Left lung (tissue), 10 donors: ENCODE data around the gene RASL12. TPM values are rescaled to one million over a fixed set of nuclear protein-coding genes. Genes with fewer than 3 reads are reported as not detected.
"Not testable (repeated sequence)": the region's sequence is repeated elsewhere in the genome, so short reads cannot be mapped to it uniquely, and the experiment has no call there.

Experiments
- ATAC-seq: fragments of 200-7000 bp; cut with Tn5 transposase; one replicate; pipeline ENCODE4 v1.9.1; 2020; ENCODE audit warnings: moderate library complexity
- DNase-seq, 4 donors: peaks; one replicate each; pipeline ENCODE4 v3.0.0-alpha.2; 2013 to 2020
- H3K27ac ChIP-seq, 2 donors: fragments of 200-600 bp; sonication (generic) in 1 of 2; one replicate each; pipeline versions ENCODE4 v1.5.0 to v1.8.0; 2020 to 2021
- H3K27me3 ChIP-seq, 2 donors: fragments of 200-600 bp; sonication (generic) in 1 of 2; one replicate each; pipeline versions ENCODE4 v1.5.0 to v1.8.0; 2020 to 2021
- H3K36me3 ChIP-seq, 2 donors: fragments of 200-600 bp; sonication (generic) in 1 of 2; one replicate each; pipeline versions ENCODE4 v1.5.0 to v1.8.0; 2020 to 2021
- H3K4me1 ChIP-seq, 2 donors: fragments of 200-600 bp; one replicate each; pipeline ENCODE4 v1.8.0; 2021
- H3K4me3 ChIP-seq, 2 donors: fragments of 200-600 bp; sonication (generic) in 1 of 2; one replicate each; pipeline versions ENCODE4 v1.5.0 to v1.8.0; 2020 to 2021; ENCODE audit warnings: mild to moderate bottlenecking in 1 of 2
- H3K9me3 ChIP-seq, 2 donors: fragments of 200-600 bp; sonication (generic) in 1 of 2; one replicate each; pipeline versions ENCODE4 v1.5.0 to v1.8.0; 2020 to 2021
- intact Hi-C, 2 donors: fragments of 100-400 bp; cut with DNase I; formaldehyde crosslinking; loops; one replicate each; pipeline versions ENCODE4 v1.11.2 to v1.14.2; 2022
- polyA plus RNA-seq, 6 donors: library from polyadenylated mRNA; unstranded; fragments of 120-200 nt; gene quantifications; one replicate each; pipeline ENCODE4 v1.2.1, GENCODE V29; 2013; ENCODE audit not compliant: insufficient read length in 6 of 6
- total RNA-seq, 2 donors: library from RNA; stranded (reverse); fragmentation: NEBNext Ultra II Directional; extraction: Animal tissue kit (Norgen Biotek cat#: 25700); gene quantifications; one replicate each; pipeline ENCODE4 v1.2.1, GENCODE V29; 2021
- TF ChIP-seq, protein P1 (sequence below), 2 donors: fragments of 200-600 bp; sonication (generic) in 1 of 2; IDR thresholded peaks; one replicate each; pipeline versions ENCODE4 v1.5.0 to v1.8.0; 2021; ENCODE audit warnings: antibody characterized with exemption in 2 of 2
- donor health status: DM: no; HTN: yes; CAD: no.
- donor health status: DM: no; HTN: no; CAD: no.

Gene RASL12
- total and polyA plus RNA-seq, 8 donors: 23.8 to 127 (median 105) TPM

DNA sequence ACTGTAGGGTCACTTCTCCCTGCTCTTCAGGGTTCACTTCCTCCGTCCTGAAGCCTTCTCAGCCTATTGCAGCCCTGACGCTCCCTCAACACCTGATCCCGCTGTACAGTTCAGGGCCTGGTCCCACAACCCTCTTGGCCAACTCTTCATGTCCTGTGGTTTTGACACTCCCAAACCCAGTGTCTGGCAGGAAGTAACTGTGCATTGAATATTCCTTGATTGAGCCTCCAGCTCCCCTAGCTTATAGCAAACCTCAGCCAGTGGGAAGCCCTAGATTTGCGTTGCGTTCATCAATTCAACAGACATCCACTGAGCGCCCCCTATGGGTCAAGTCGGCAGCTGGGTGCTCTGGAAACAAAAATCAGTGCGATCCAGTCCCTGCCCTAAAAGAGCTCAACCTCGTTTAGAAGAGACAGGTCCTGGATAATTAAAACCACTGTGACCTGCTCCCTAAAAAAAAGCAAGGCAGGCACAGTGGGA, 33.7 kb upstream of the RASL12 start:
- ATAC-seq: peak; percentile 91
- TF ChIP-seq, protein P1, sequence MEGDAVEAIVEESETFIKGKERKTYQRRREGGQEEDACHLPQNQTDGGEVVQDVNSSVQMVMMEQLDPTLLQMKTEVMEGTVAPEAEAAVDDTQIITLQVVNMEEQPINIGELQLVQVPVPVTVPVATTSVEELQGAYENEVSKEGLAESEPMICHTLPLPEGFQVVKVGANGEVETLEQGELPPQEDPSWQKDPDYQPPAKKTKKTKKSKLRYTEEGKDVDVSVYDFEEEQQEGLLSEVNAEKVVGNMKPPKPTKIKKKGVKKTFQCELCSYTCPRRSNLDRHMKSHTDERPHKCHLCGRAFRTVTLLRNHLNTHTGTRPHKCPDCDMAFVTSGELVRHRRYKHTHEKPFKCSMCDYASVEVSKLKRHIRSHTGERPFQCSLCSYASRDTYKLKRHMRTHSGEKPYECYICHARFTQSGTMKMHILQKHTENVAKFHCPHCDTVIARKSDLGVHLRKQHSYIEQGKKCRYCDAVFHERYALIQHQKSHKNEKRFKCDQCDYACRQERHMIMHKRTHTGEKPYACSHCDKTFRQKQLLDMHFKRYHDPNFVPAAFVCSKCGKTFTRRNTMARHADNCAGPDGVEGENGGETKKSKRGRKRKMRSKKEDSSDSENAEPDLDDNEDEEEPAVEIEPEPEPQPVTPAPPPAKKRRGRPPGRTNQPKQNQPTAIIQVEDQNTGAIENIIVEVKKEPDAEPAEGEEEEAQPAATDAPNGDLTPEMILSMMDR (IDR thresholded peaks at IDR 0.05): peak; percentile 68 to 79
- Histone ChIP-seq H3K27me3 (no peaks in the 10 kb centered on the region), H3K36me3 (peaks cover 3 to 82% of the 10 kb centered on the region in 2 donors), H3K27ac (no peak overlapping the region), H3K4me3 (no peak overlapping the region), H3K4me1 (no peaks in the 10 kb centered on the region), H3K9me3 (no peaks in the 10 kb centered on the region)
- intact Hi-C loops: no loop called here
- peak in 3 of 4 donors; percentile 63 to 88 (median 74) for DNase-seq

DNA sequence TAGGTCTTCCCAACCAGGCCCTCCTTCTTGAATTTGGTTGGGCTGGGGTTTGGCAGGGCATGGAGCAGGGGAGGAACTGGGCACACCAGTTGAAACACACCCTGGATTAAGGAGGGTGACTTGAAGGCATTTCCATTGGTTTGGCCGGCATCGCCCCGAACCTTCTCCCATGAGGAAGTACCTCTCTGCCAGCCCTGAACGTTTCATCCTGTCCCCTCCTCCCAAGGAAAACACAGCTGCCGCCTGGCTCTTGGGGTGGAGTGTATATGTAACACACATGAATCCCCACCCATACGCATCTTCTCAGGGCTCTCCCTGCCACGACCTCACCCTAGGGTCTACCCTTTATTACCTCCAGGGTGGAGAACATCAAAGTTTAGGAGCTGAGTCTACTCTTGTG, 32.7 kb upstream of the RASL12 start:
- no peak for ATAC-seq
- no peak for DNase-seq
- H3K4me3 ChIP-seq: no peak overlapping the region
- no peaks in the 10 kb centered on the region for H3K27me3 ChIP-seq
- TF ChIP-seq, protein P1 (IDR thresholded peaks at IDR 0.05): no peak
- H3K4me1 ChIP-seq: no peaks in the 10 kb centered on the region
- intact Hi-C loops: no loop called here
- H3K9me3 ChIP-seq: no peaks in the 10 kb centered on the region
- peaks cover 3 to 73% of the 10 kb centered on the region in 2 donors for H3K36me3 ChIP-seq
- H3K27ac ChIP-seq: no peak overlapping the region

DNA sequence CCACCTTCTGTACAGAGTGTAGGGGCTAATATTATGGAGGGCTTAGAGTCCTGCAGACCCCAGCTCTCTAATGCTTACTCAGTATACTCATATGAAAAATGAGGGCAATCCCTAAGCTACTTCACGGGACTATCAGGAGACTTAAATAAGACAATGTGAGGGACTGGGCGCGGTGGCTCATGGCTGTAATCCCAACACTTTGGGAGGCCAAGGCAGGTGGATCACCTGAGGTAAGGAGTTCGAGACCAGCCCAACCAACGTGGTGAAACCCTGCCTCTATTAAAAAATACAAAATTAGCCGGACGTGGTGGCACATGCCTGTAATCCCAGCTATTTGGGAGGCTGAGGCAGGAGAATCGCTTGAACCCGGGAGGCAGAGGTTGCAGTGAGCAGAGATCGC, 32.0 kb upstream of the RASL12 start:
- not testable (repeated sequence) for H3K27ac ChIP-seq, H3K27me3 ChIP-seq, H3K9me3 ChIP-seq, H3K4me3 ChIP-seq, ATAC-seq, DNase-seq, H3K4me1 ChIP-seq
- peaks cover 3 to 67% of the 10 kb centered on the region in 2 donors for H3K36me3 ChIP-seq
- intact Hi-C loops: loop anchor here in 1 of 2 donors (10.0 kb wide), 1 partner anchor 65 kb away; no protein-coding TSS in a partner anchor

DNA sequence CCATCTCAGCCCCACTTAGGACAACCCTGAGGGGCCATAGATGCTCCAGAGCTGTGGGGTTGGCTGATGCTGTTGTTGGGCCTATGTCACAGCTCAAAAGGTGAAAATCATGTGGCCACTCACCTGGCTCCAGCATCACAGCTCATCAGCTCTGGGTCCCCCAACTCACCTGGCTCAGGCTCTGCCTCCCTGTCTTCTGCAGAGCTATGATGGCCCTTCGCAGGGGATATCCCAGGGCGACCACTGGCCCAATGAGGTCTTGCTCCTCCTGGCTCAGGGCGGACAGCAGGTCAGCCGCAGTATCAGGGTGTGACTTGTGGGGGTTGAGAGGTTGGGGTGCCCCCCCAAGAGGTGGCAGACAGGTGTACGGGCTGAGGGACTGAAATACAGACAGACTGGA, 31.5 kb upstream of the RASL12 start:
- Histone ChIP-seq H3K36me3 (peaks cover 3 to 62% of the 10 kb centered on the region in 2 donors), H3K27me3 (no peaks in the 10 kb centered on the region), H3K9me3 (no peaks in the 10 kb centered on the region), H3K4me3 (no peak overlapping the region), H3K4me1 (no peaks in the 10 kb centered on the region), H3K27ac (no peak overlapping the region)
- ATAC-seq: no peak
- no peak for DNase-seq
- TF ChIP-seq, protein P1 (IDR thresholded peaks at IDR 0.05): no peak
- intact Hi-C loops: loop anchor here in 1 of 2 donors (10.0 kb wide), 1 partner anchor 65 kb away; no protein-coding TSS in a partner anchor

DNA sequence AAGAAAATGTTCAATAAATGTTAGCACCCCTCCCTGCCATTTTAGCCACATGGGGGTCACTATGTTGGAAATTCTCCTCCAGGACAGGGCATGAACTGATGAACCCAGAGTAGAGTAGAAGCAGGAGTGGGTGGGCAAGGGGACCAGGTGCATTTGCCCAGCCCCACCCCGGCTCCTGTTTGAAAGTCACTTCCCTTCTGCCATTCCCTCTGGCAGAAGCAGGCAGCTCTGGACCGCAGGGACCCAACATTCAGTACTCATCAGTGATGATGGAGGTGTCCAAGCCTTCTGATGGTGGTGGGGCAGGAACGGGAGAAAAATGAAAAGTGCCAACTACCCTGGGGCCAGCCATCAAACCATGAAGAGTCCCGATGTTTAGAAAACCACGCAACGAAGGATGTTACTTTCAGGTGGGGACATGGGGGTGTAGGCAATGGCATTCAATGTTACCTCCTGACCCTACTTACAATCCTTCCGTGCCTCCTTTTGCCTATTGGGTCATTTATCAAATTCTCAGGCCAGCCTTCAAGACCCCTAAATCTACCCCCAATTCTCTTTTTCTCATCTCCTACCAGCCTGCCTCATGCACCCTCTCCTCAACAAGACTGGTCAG, 30.0 kb upstream of the RASL12 start:
- no peaks in the 10 kb centered on the region for H3K4me1 ChIP-seq
- no peak overlapping the region for H3K27ac ChIP-seq
- peaks cover 3 to 57% of the 10 kb centered on the region in 2 donors for H3K36me3 ChIP-seq
- no peaks in the 10 kb centered on the region for H3K27me3 ChIP-seq
- no peak for ATAC-seq
- H3K4me3 ChIP-seq: no peak overlapping the region
- intact Hi-C loops: loop anchor here in 1 of 2 donors (10.0 kb wide), 1 partner anchor 63 kb away; no protein-coding TSS in a partner anchor
- DNase-seq: no peak
- TF ChIP-seq, protein P1 (IDR thresholded peaks at IDR 0.05): no peak
- H3K9me3 ChIP-seq: no peaks in the 10 kb centered on the region
